H9 (cell line): ENCODE measurements around the gene CXCL5. TPM values are rescaled to one million over a fixed set of nuclear protein-coding genes. Genes with fewer than 3 reads are reported as not detected.

ENCODE experiments used
- DNase-seq: peaks from one replicate; pipeline ENCODE4 v3.0.0-alpha.2; 2017
- H2AFZ ChIP-seq: one replicate; pipeline ENCODE4 v1.6.1; 2013; ENCODE audit warnings: mild to moderate bottlenecking, low read length, control low read depth, moderate library complexity
- H2AK5ac ChIP-seq: 2 replicates; pipeline ENCODE4 v1.6.1; 2013; ENCODE audit warnings: low read length, control low read depth, mixed read lengths; ENCODE audit not compliant: insufficient read length
- H2BK120ac ChIP-seq: one replicate; pipeline ENCODE4 v1.6.1; 2013; ENCODE audit warnings: low read depth, mild to moderate bottlenecking, low read length, control low read depth, inconsistent platforms; ENCODE audit not compliant: poor library complexity, severe bottlenecking
- H2BK12ac ChIP-seq: 2 replicates; pipeline ENCODE4 v1.6.1; 2013; ENCODE audit warnings: low read length, control low read depth, mixed read lengths, low read depth; ENCODE audit not compliant: insufficient read length
- H2BK15ac ChIP-seq: 2 replicates; pipeline ENCODE4 v1.6.1; 2013; ENCODE audit warnings: low read depth, low read length, control low read depth
- H2BK20ac ChIP-seq: one replicate; pipeline ENCODE4 v1.6.1; 2013; ENCODE audit warnings: low read depth, mild to moderate bottlenecking, low read length, control low read depth, inconsistent platforms; ENCODE audit not compliant: poor library complexity, severe bottlenecking
- H2BK5ac ChIP-seq: 2 replicates; pipeline ENCODE4 v1.6.1; 2013; ENCODE audit warnings: low read length, control low read depth, mixed read lengths; ENCODE audit not compliant: insufficient read length
- H3K14ac ChIP-seq: 2 replicates; pipeline ENCODE4 v1.6.1; 2013; ENCODE audit warnings: low read length, control low read depth; ENCODE audit not compliant: insufficient read depth
- H3K18ac ChIP-seq: 2 replicates; pipeline ENCODE4 v1.6.1; 2013; ENCODE audit warnings: low read depth, mild to moderate bottlenecking, mixed read lengths, low read length, control low read depth; ENCODE audit not compliant: insufficient read length
- H3K23ac ChIP-seq: 2 replicates; pipeline ENCODE4 v1.6.1; 2013; ENCODE audit warnings: low read length, control low read depth, mixed read lengths, low read depth; ENCODE audit not compliant: insufficient read length
- H3K23me2 ChIP-seq: 2 replicates; pipeline ENCODE4 v1.6.1; 2013; ENCODE audit warnings: low read depth, mild to moderate bottlenecking, mixed read lengths, low read length, control low read depth; ENCODE audit not compliant: insufficient read length, poor library complexity, severe bottlenecking
- H3K27ac ChIP-seq: 2 replicates; pipeline ENCODE4 v1.5.1; 2013; ENCODE audit warnings: low read length, control low read depth, mixed read lengths, low read depth; ENCODE audit not compliant: insufficient read length
- H3K27me3 ChIP-seq: 2 replicates; pipeline ENCODE4 v1.6.1; 2013; ENCODE audit warnings: low read length, control low read depth, inconsistent platforms; ENCODE audit not compliant: insufficient read depth
- H3K4ac ChIP-seq: 2 replicates; pipeline ENCODE4 v1.6.1; 2013; ENCODE audit warnings: low read depth, mild to moderate bottlenecking, control low read depth, inconsistent platforms, low read length, moderate library complexity
- H3K4me1 ChIP-seq: 2 replicates; pipeline ENCODE4 v1.6.1; 2013; ENCODE audit warnings: low read length, control low read depth, inconsistent platforms; ENCODE audit not compliant: insufficient read depth
- H3K4me2 ChIP-seq: 2 replicates; pipeline ENCODE4 v1.6.1; 2013; ENCODE audit warnings: low read length, control low read depth, mixed read lengths; ENCODE audit not compliant: insufficient read length, insufficient read depth
- H3K56ac ChIP-seq: 2 replicates; pipeline ENCODE4 v1.6.1; 2013; ENCODE audit warnings: low read depth, mild to moderate bottlenecking, mixed read lengths, low read length, control low read depth; ENCODE audit not compliant: insufficient read length
- H3K79me1 ChIP-seq: 2 replicates; pipeline ENCODE4 v1.6.1; 2013; ENCODE audit warnings: low read depth, mild to moderate bottlenecking, moderate library complexity, low read length, control low read depth, inconsistent platforms; ENCODE audit not compliant: insufficient read depth, poor library complexity, severe bottlenecking
- H3K79me2 ChIP-seq: 2 replicates; pipeline ENCODE4 v1.6.1; 2013; ENCODE audit warnings: low read length, control low read depth, inconsistent platforms; ENCODE audit not compliant: insufficient read depth
- H3K9ac ChIP-seq: 2 replicates; pipeline ENCODE4 v1.6.1; 2013; ENCODE audit warnings: low read length, control low read depth, mixed read lengths; ENCODE audit not compliant: insufficient read length; ENCODE audit errors: extremely low read depth
- H3K9me3 ChIP-seq: one replicate; pipeline ENCODE4 v1.6.1; 2013; ENCODE audit warnings: low read depth, low read length, inconsistent platforms; ENCODE audit not compliant: control insufficient read depth
- H3T11ph ChIP-seq: one replicate; pipeline ENCODE4 v1.6.1; 2013; ENCODE audit warnings: mild to moderate bottlenecking, low read length, control low read depth, inconsistent platforms
- H4K20me1 ChIP-seq: one replicate; pipeline ENCODE4 v1.6.1; 2013; ENCODE audit not compliant: control insufficient read depth, insufficient read length, insufficient read depth
- H4K5ac ChIP-seq: 2 replicates; pipeline ENCODE4 v1.6.1; 2013; ENCODE audit warnings: low read depth, mild to moderate bottlenecking, mixed read lengths, low read length, control low read depth; ENCODE audit not compliant: insufficient read length
- H4K8ac ChIP-seq: replicated peaks from 2 replicates; pipeline ENCODE4 v1.6.1; 2013; ENCODE audit warnings: low read length, control low read depth, mixed read lengths, low read depth; ENCODE audit not compliant: insufficient read length
- H4K91ac ChIP-seq: 2 replicates; pipeline ENCODE4 v1.6.1; 2013; ENCODE audit warnings: low read depth, mild to moderate bottlenecking, moderate library complexity, mixed read lengths, low read length, control low read depth; ENCODE audit not compliant: insufficient read length
- H3K27ac Mint-ChIP-seq, 3 experiments: 2 replicates in 2 of 3; 3 replicates in 1 of 3; pipeline ENCODE4 v1.8.0; 2020 to 2021; ENCODE audit warnings: mixed read lengths in 3 of 3, mild to moderate bottlenecking in 1 of 3, moderate library complexity in 1 of 3
- H3K27me3 Mint-ChIP-seq: 2 replicates; pipeline ENCODE4 v1.8.0; 2021; ENCODE audit warnings: low read depth, mild to moderate bottlenecking, moderate library complexity, mixed read lengths
- H3K36me3 Mint-ChIP-seq, 3 experiments: 2 replicates in 2 of 3; 3 replicates in 1 of 3; pipeline ENCODE4 v1.8.0; 2020 to 2021; ENCODE audit warnings: low read depth in 3 of 3, mixed read lengths in 3 of 3; ENCODE audit not compliant: insufficient read depth in 1 of 3
- H3K4me1 Mint-ChIP-seq, 2 experiments: 2 replicates each; pipeline ENCODE4 v1.8.0; 2020; ENCODE audit warnings: mixed read lengths in 2 of 2
- H3K4me3 Mint-ChIP-seq, 2 experiments: 2 replicates in 1 of 2; 3 replicates in 1 of 2; pipeline ENCODE4 v1.8.0; 2020 to 2021; ENCODE audit warnings: mild to moderate bottlenecking in 2 of 2, mixed read lengths in 2 of 2, moderate library complexity in 1 of 2
- H3K9me3 Mint-ChIP-seq, 2 experiments: 2 replicates in 1 of 2; 3 replicates in 1 of 2; pipeline ENCODE4 v1.8.0; 2020; ENCODE audit warnings: mild to moderate bottlenecking in 2 of 2, mixed read lengths in 2 of 2, moderate library complexity in 1 of 2
- WGBS: extraction: QIAGEN DNeasy Blood & Tissue Kit; methylation state at CpG from one replicate; pipeline ENCODE4 v1.1.7; 2013; ENCODE audit warnings: missing lambda C conversion rate, low lambda C conversion rate, mixed read lengths; ENCODE audit not compliant: insufficient read length; ENCODE audit errors: extremely low coverage; 5-methylcytosine and 5-hydroxymethylcytosine counted together
- total RNA-seq: library from RNA; stranded (reverse); gene quantifications from 2 replicates; pipeline ENCODE4 v1.2.1, GENCODE V29; 2021
- TF ChIP-seq, protein P1 (sequence below): fragments of 200-600 bp; sonication (generic); conservative IDR thresholded peaks from 3 replicates; pipeline ENCODE4 v1.8.0; 2021; ENCODE audit warnings: antibody characterized with exemption, mild to moderate bottlenecking

Gene CXCL5
- total RNA-seq, 1 experiment from 2014 or later = 9.2 TPM

GRCh38 chr4:74012130-74012529 lies 13.7 kb upstream of the CXCL5 start:
- Mint-ChIP-seq H3K4me1 (peaks cover 18 to 24% of the 10 kb centered on the region in 2 experiments), H3K4me3 (no peak overlapping the region), H3K27ac (no peak overlapping the region), H3K27me3 (no peaks in the 10 kb centered on the region), H3K36me3 (peaks cover 0 to 22% (median 4%) of the 10 kb centered on the region in 3 experiments; a peak in 4 of 7 replicates), H3K9me3 (no peaks in the 10 kb centered on the region)
- no peaks in the 10 kb centered on the region for H3K9me3 ChIP-seq
- H4K91ac ChIP-seq = no peak overlapping the region
- H2BK20ac ChIP-seq = no peak overlapping the region
- no peaks in the 10 kb centered on the region for H4K20me1 ChIP-seq
- H4K5ac ChIP-seq = no peak overlapping the region
- H3K27ac ChIP-seq = no peak overlapping the region
- WGBS = no CpG with 5 or more reads among the region's 4 CpGs
- no peaks in the 10 kb centered on the region for H3K23me2 ChIP-seq
- no peak overlapping the region for H2BK12ac ChIP-seq
- TF ChIP-seq, protein P1, sequence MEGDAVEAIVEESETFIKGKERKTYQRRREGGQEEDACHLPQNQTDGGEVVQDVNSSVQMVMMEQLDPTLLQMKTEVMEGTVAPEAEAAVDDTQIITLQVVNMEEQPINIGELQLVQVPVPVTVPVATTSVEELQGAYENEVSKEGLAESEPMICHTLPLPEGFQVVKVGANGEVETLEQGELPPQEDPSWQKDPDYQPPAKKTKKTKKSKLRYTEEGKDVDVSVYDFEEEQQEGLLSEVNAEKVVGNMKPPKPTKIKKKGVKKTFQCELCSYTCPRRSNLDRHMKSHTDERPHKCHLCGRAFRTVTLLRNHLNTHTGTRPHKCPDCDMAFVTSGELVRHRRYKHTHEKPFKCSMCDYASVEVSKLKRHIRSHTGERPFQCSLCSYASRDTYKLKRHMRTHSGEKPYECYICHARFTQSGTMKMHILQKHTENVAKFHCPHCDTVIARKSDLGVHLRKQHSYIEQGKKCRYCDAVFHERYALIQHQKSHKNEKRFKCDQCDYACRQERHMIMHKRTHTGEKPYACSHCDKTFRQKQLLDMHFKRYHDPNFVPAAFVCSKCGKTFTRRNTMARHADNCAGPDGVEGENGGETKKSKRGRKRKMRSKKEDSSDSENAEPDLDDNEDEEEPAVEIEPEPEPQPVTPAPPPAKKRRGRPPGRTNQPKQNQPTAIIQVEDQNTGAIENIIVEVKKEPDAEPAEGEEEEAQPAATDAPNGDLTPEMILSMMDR = no peak
- H3K4me1 ChIP-seq = peaks cover 5% of the 10 kb centered on the region; the same call in 1 of the 2 replicates
- no peak overlapping the region for H3K9ac ChIP-seq
- no peak overlapping the region for H3T11ph ChIP-seq
- no peaks in the 10 kb centered on the region for H3K27me3 ChIP-seq
- no peaks in the 10 kb centered on the region for H3K79me2 ChIP-seq
- no peak overlapping the region for H2AK5ac ChIP-seq
- no peak overlapping the region for H3K14ac ChIP-seq
- no peak overlapping the region for H2BK5ac ChIP-seq
- H2BK120ac ChIP-seq = no peak overlapping the region
- no peak overlapping the region for H4K8ac ChIP-seq
- H3K18ac ChIP-seq = no peak overlapping the region
- no peak overlapping the region for H3K4ac ChIP-seq
- no peak overlapping the region for H2AFZ ChIP-seq
- no peak overlapping the region for H2BK15ac ChIP-seq
- no peaks in the 10 kb centered on the region for H3K79me1 ChIP-seq
- H3K23ac ChIP-seq = no peak overlapping the region
- H3K4me2 ChIP-seq = no peak overlapping the region
- no peak overlapping the region for H3K56ac ChIP-seq
- DNase-seq = no peak
